Heart right ventricle (tissue), 16 donors: ENCODE measurements around the gene LARGE1. TPM values are rescaled to one million over a fixed set of nuclear protein-coding genes. Genes with fewer than 3 reads are reported as not detected.
A peak's percentile ranks its signal among the peaks of the same experiment; 100 is the strongest.

Source experiments
- ATAC-seq, 8 donors: fragments of 200-7000 bp; cut with Tn5 transposase; one replicate each; pipeline ENCODE4 v1.9.1; 2020; ENCODE audit warnings: mild to moderate bottlenecking in 8 of 8, moderate library complexity in 8 of 8, moderate number of reproducible peaks in 1 of 8
- DNase-seq, 2 donors: peaks; one replicate each; pipeline ENCODE4 v3.0.0-alpha.2; 2020
- H3K27ac ChIP-seq, 10 donors: fragments of 200-600 bp; sonication (generic) in 2 of 10; one replicate each; pipeline versions ENCODE4 v1.5.0 to v1.8.0; 2020 to 2022; ENCODE audit warnings: mild to moderate bottlenecking in 3 of 10
- H3K27me3 ChIP-seq, 7 donors: fragments of 200-600 bp; one replicate each; pipeline ENCODE4 v1.8.0; 2021 to 2022; ENCODE audit warnings: mild to moderate bottlenecking in 2 of 7
- H3K36me3 ChIP-seq, 9 donors: fragments of 200-600 bp; sonication (generic) in 1 of 9; one replicate each; pipeline versions ENCODE4 v1.5.0 to v1.8.0; 2020 to 2022; ENCODE audit warnings: mild to moderate bottlenecking in 2 of 9
- H3K4me1 ChIP-seq, 9 donors: fragments of 200-600 bp; sonication (generic) in 1 of 9; one replicate each; pipeline versions ENCODE4 v1.5.0 to v1.8.0; 2020 to 2022; ENCODE audit warnings: mild to moderate bottlenecking in 4 of 9
- H3K4me3 ChIP-seq, 10 donors: fragments of 200-600 bp; sonication (generic) in 2 of 10; one replicate each; pipeline versions ENCODE4 v1.5.0 to v1.8.0; 2020 to 2022; ENCODE audit warnings: mild to moderate bottlenecking in 7 of 10, moderate library complexity in 2 of 10
- H3K9me3 ChIP-seq, 11 donors: fragments of 200-600 bp in 10 of 11; sonication (generic) in 2 of 11; one replicate each; pipeline versions ENCODE4 v1.5.0 to v1.8.0; 2013 to 2022; ENCODE audit warnings: mild to moderate bottlenecking in 2 of 11, control low read depth in 1 of 11, moderate library complexity in 1 of 11
- WGBS, 2 donors: extraction: QIAGEN DNeasy Blood & Tissue Kit; methylation state at CpG; one replicate each; pipeline ENCODE4 v1.1.7; 2013; ENCODE audit warnings: inconsistent platforms in 1 of 2; 5-methylcytosine and 5-hydroxymethylcytosine counted together
- intact Hi-C, 10 donors: fragments of 100-400 bp; cut with DNase I; formaldehyde crosslinking; loops; one replicate each; pipeline versions ENCODE4 v1.11.1 to v1.14.2; 2022
- polyA plus RNA-seq, 2 donors: library from polyadenylated mRNA; stranded (reverse); fragments of 200-250 nt; gene quantifications; one replicate each; pipeline ENCODE4 v1.2.3, GENCODE V29; 2013
- total RNA-seq, 10 donors: library from RNA; stranded (reverse); fragmentation: NEBNext Ultra II Directional in 3 of 10; extraction: Animal tissue kit (Norgen Biotek cat#: 25700) in 3 of 10; gene quantifications; one replicate each; pipeline versions ENCODE4 v1.2.1 to v1.2.4, GENCODE V29; 2021 to 2023
- TF ChIP-seq, protein P1 (sequence below), 9 donors: fragments of 200-600 bp; sonication (generic) in 2 of 9; IDR thresholded peaks; one replicate each; pipeline versions ENCODE4 v1.5.0 to v1.8.0; 2021 to 2022; ENCODE audit warnings: antibody characterized with exemption in 9 of 9, mild to moderate bottlenecking in 5 of 9, moderate library complexity in 1 of 9
- donor health status: Arrhythmogenic right ventricular cardiomyopathy.
- donor health status: ischemic (EF 13 %, LVEDD 7.1; RV severe dilation, severe dysfunction).
- donor health status: healthy with polysubstance abuse.
- donor health status: DM: no; HTN: yes; CAD: no.
- donor health status: DM: no; HTN: no; CAD: no.
- donor health status: ischemic (EF 25% LVEDD 6.9; RV normal size, moderate dysfunction).
- donor health status: ischemic (EF 25% LVEDD 5.7; RV mildly dilated, moderate dysfunction).
- donor health status: healthy.
- donor health status: DM: yes; HTN: yes; CAD: no.
- donor health status: Ischemic cardiomyopathy.
- donor health status: ischemic (EF 35%, LVEDD 5.7; RV mildly dilated, moderate dysfunction).
- donor health status: nonischemic (EF 11% LVEDD 7.7; RV severe dilation, severe dysfunction).
- donor health status: DM: yes; HTN: yes; CAD: no.
- donor health status: PGD.
- donor health status: ischemic (EF 29% LVEDD 5.4; RV normal size, mild dysfunction).
- donor health status: nonischemic (EF 23%, LVEDD 6.1; RV moderate dilation, normal function).

The LARGE1 gene
- total and polyA plus RNA-seq, 12 donors, result 33.7 to 184 (median 144) TPM

DNA sequence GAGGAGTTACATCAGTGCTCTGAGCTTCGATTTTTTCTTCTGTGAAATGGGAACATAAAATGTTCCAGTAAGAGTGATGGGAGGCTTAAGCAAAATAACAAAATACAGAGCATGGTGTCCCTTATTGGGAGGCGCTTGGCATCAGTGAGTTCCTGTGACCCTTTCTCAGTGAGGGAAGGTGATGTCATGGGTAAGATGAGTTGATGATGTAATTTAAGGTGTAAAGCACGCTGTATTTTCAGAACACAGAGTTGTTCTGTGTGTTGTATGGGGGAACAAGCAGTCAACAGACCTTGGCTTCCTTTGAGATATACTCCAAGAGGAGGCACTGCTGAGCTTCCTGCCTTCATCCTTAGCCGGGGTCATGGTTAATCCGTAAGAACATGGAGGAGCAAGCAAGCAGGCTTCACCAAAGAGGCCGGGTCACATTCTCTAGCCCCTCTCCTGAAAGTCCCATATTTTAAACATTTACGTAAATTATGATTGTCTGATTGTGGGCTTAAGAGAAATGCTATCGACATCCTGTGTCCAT, 266.7 kb downstream of the LARGE1 start:
- Histone ChIP-seq H3K4me3 (no peak overlapping the region), H3K4me1 (peaks cover 0 to 57% (median 19%) of the 10 kb centered on the region in 9 donors), H3K9me3 (peaks cover 0 to 12% (median 0%) of the 10 kb centered on the region in 11 donors), H3K27me3 (no peaks in the 10 kb centered on the region), H3K36me3 (peaks cover 0 to 14% (median 0%) of the 10 kb centered on the region in 9 donors), H3K27ac (no peak overlapping the region)
- TF ChIP-seq, protein P1, sequence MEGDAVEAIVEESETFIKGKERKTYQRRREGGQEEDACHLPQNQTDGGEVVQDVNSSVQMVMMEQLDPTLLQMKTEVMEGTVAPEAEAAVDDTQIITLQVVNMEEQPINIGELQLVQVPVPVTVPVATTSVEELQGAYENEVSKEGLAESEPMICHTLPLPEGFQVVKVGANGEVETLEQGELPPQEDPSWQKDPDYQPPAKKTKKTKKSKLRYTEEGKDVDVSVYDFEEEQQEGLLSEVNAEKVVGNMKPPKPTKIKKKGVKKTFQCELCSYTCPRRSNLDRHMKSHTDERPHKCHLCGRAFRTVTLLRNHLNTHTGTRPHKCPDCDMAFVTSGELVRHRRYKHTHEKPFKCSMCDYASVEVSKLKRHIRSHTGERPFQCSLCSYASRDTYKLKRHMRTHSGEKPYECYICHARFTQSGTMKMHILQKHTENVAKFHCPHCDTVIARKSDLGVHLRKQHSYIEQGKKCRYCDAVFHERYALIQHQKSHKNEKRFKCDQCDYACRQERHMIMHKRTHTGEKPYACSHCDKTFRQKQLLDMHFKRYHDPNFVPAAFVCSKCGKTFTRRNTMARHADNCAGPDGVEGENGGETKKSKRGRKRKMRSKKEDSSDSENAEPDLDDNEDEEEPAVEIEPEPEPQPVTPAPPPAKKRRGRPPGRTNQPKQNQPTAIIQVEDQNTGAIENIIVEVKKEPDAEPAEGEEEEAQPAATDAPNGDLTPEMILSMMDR (IDR thresholded peaks at IDR 0.05), result no peak
- intact Hi-C loops, result loop anchor here in 2 of 10 donors (10.0 kb wide), 3 partner anchors 49 to 261 kb away; no protein-coding TSS in a partner anchor
- ATAC-seq (no peak), DNase-seq (no peak)
- WGBS, 2 donors, result 88 to 89% methylated on average over 8 of the region's 8 CpGs

DNA sequence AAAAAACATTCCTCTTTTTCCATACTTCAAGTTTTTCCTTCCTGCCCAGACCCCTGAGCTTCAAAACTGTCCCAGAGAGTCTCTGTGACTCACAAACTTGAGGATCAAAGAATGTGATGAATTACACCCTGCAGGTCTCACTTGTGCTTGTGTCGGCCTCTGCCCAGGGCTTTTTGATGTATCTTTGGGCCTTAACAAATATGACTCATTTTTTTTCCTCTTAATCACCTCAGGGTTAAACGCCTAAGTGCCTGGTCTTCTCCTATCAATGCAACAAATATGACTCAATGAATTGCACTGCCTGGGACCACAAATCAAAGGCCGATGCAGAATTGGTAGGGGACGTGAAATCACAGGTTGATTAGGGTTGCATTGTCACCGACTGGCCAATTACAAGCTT, 267.7 kb downstream of the LARGE1 start:
- peaks cover 0 to 51% (median 17%) of the 10 kb centered on the region in 9 donors for H3K4me1 ChIP-seq
- DNase-seq (no peak), ATAC-seq (no peak)
- H3K4me3 ChIP-seq, result no peak overlapping the region
- 72% methylated on average over 5 of the region's 5 CpGs for WGBS, 2 donors
- intact Hi-C loops, result loop anchor here in 2 of 10 donors (10.0 kb wide), 3 partner anchors 48 to 262 kb away; no protein-coding TSS in a partner anchor
- no peak overlapping the region for H3K27ac ChIP-seq
- peaks cover 0 to 14% (median 0%) of the 10 kb centered on the region in 9 donors for H3K36me3 ChIP-seq
- TF ChIP-seq, protein P1 (IDR thresholded peaks at IDR 0.05), result no peak
- no peaks in the 10 kb centered on the region for H3K27me3 ChIP-seq
- H3K9me3 ChIP-seq, result peaks cover 0 to 5% (median 0%) of the 10 kb centered on the region in 11 donors

DNA sequence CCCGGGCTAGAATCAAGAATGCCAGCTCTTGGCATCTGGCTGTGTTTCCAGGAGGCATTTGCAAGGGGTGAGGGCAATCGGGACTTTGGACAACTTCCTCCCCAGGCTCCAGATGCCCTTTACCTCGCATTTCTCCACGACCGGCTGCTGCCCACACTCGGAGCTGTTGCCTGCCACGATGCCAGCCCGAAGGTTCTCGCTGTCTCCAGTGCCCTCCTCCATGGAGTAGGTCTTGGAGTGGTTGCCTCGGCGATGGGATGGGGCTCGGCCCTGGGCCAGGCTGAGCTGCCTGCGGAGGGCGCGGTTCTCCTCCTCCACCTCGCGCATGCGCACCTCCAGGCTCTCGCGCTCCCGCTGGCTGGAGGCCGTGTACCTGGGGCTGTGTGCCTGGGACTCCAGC, 270.0 kb downstream of the LARGE1 start:
- intact Hi-C loops, result loop anchor here in 2 of 10 donors (10.0 kb wide), 3 partner anchors 45 to 265 kb away; no protein-coding TSS in a partner anchor
- peak in 6 of 8 donors; percentile 16 to 83 (median 42) for ATAC-seq
- no peak overlapping the region for H3K4me3 ChIP-seq
- H3K27me3 ChIP-seq, result no peaks in the 10 kb centered on the region
- peaks cover 0 to 14% (median 0%) of the 10 kb centered on the region in 9 donors for H3K36me3 ChIP-seq
- TF ChIP-seq, protein P1 (IDR thresholded peaks at IDR 0.05), result no peak
- DNase-seq, result no peak
- WGBS, 2 donors, result 77 to 80% methylated on average over 22 of the region's 22 CpGs
- H3K4me1 ChIP-seq, result peaks cover 0 to 36% (median 8%) of the 10 kb centered on the region in 9 donors
- peaks cover 0 to 21% (median 0%) of the 10 kb centered on the region in 11 donors for H3K9me3 ChIP-seq
- H3K27ac ChIP-seq, result peak overlapping the region in 1 of 10 donors; percentile 23

DNA sequence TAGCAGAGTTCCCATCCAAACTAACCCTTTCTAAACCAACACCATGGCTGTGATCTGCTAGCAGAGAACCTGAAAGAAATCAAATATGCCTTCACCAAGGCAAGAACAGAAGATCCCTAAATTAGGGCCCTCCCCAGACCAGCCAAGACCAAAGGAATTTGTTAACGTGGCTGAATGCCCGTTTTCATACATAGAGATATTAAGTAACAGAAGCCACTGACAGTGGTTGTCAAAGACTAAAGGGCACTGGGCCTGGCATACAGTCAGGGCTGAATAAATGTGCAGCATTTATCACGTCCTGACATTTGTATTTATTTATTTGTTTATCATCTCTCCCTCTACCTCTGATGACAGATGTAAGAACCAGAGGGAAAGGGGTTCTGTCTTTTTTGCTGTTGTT, 271.8 kb downstream of the LARGE1 start:
- peaks cover 0 to 32% (median 0%) of the 10 kb centered on the region in 11 donors for H3K9me3 ChIP-seq
- no peaks in the 10 kb centered on the region for H3K27me3 ChIP-seq
- H3K4me1 ChIP-seq, result peaks cover 0 to 25% (median 4%) of the 10 kb centered on the region in 9 donors
- DNase-seq, result peak in 1 of 2 donors; percentile 11
- intact Hi-C loops, result no loop called here
- ATAC-seq, result peak in 6 of 8 donors; percentile 21 to 82 (median 64)
- peaks cover 0 to 14% (median 0%) of the 10 kb centered on the region in 9 donors for H3K36me3 ChIP-seq
- WGBS, 2 donors, result 55 to 67% methylated on average over 3 of the region's 3 CpGs
- TF ChIP-seq, protein P1 (IDR thresholded peaks at IDR 0.05), result no peak
- H3K4me3 ChIP-seq, result no peak overlapping the region
- H3K27ac ChIP-seq, result peak overlapping the region in 2 of 10 donors; percentile 3 to 25
